ENCODE results near the gene DNAH14.
"Not testable (repeated sequence)": the region's sequence is repeated elsewhere in the genome, so short reads cannot be mapped to it uniquely, and the experiment has no call there.

The DNAH14 gene

DNA sequence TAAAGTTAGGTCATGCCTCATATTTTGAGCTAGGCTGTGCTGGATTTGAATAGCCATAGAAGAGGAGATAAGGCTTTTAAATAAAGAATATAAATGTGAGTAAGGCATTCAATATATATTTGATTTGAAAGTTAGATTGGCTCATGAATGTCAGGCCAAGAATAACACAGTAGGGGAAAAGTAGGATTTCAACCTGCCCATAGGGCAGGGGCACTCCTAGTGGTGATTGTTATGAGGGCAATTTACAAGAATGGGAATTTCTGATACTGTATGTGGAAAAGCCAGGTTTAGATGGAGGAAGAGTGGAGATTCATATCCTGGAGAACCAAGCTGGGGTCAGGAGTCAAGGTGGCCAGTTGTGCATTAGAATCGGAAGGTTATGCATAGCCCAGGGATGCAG, 74.9 kb downstream of the DNAH14 start:
- no peak for DNase-seq

DNA sequence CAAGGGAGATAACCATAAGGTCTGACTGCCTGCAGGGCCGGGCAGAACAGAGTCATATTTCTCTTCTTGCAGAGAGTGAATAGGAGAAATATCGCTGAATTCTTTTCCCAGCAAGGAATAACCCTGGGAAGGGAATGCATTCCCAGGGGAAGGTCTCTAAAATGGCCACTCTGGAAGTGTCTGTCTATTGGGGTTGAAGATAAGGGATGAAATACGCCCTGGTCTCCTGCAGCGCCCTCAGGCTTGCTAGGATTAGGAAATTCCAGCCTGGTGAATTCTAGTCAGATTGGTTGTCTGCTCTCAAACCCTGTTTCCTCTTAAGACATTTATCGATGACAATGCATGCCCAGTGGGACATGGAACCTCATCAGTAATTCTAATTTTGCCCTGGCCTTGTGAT, 76.9 kb downstream of the DNAH14 start:
- DNase-seq = not testable (repeated sequence)

DNA sequence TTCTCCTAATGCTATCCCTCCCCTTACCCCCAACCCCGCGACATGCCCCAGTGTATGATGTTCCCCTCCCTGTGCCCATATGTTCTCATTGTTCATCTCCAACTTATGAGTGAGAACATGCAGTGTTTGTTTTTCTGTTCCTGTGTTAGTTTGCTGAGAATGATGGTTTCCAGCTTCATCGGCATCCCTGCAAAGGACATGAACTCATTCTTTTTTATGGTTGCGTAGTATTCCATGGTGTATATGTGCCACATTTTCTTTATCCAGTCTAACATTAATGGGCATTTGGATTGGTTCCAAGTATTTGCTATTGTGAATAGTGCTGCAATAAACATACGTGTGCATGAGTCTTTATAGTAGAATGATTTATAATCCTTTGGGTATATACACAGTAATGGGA, 78.6 kb downstream of the DNAH14 start:
- not testable (repeated sequence) for DNase-seq

DNA sequence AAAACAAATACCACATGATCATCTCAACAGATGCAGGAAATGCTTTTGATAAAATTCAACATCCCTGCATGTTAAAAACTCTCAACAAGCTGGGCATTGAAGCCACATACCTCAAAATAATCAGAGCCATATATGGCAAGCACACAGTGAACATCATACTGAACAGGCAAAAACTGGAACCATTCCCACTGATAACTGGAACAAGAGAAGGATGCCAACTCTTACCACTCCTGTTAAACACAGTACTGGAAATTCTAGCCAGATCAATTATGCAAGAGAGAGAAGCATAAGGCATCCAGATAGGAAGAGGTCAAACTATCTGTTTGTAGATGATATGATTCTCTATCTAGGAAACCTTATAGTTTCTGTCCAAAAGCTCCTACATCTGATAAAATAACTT, 91.6 kb downstream of the DNAH14 start:
- DNase-seq = no peak

DNA sequence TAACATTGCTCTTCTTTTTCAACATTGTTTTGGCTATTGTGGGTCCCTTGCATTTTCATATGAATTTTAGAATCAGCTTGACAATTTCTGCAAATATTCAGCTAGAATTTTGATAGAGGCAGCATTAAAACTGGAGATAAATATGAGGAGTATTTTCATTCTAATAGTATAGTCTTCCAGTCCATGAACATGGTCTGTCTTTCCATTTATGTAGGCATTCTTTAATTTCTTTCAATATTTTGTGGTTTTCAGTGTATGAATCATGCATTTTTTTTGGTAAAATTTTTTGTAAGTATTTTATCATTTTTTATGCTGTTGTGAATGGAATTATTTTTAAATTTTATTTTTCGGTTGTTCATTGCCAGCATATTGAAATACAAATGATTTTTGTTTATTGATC, 97.2 kb downstream of the DNAH14 start:
- no peak for DNase-seq

DNA sequence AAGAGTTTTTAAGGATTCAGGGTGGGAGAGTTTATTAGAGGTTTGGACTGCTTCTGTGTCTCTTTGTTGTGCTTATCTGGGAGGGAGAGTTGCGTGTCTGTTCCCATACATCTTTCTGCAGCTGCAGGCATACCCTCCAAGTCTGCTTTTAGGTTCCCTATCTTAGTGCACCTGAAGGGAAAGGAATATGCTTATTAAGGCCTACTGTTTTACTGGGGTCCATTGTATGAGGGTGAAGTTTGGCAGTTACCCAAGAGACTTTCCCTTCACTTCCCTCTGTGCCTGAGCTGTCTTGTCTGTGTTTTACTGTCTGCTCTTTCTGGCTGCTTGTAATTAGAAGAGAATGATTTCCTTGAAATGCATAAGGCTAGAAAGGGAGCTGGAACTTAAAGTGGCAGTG, 107.0 kb downstream of the DNAH14 start:
- DNase-seq = not testable (repeated sequence)

DNA sequence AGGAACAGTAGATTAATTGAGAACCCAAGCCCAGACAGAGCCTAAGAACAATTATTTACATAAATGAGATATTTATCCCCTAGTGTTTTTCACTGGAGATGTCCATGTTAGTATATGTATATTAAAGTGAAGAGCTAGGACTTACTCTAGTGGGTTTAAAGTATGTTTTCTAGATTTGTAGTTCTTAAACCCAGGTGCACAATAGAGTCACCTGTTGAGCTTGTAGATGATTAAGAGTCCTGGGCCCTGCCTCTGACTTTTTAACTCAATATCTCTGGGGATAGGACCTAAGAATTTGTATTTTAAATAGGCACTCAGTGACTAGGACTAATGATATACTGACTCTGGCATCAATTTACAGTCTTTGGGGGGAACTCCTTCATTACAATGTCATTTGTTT, 112.8 kb downstream of the DNAH14 start:
- DNase-seq = no peak

DNA sequence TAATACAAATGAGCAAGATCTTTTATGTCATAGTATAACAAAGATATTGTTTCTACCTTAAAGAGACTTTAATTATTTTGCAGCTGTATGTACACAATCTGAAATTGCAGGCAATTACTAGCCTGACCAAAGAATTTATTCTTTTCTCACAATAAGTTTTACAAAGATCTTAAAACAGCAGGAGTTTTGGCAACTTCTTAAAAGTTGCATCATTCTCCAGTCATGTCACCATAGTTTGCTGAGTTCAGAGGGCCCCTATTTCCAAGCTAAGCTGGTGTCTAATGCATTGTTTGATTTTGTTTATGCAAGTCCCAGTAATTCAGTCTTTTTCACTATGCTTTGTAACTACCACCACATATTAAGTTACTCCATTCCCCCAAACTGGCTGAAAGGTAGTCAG, 114.8 kb downstream of the DNAH14 start:
- DNase-seq = no peak

DNA sequence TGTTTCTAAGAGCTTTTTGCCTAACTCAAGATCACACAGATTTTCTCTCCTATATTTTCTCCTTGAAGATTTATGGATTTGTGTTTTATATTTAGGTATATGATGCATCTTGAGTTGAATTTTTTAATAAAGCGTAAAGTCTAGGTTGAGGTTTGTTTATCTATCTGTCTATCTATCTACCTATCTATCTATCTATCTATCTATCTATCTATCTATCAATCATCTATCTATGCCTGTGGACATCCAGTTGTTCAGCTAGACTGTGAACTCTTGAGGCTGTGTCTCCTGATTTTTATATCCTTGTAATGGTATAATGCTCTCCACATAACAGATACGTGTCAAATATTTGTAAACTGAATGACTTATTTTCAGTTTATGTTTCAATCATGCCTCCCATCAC, 120.1 kb downstream of the DNAH14 start:
- no peak for DNase-seq

DNA sequence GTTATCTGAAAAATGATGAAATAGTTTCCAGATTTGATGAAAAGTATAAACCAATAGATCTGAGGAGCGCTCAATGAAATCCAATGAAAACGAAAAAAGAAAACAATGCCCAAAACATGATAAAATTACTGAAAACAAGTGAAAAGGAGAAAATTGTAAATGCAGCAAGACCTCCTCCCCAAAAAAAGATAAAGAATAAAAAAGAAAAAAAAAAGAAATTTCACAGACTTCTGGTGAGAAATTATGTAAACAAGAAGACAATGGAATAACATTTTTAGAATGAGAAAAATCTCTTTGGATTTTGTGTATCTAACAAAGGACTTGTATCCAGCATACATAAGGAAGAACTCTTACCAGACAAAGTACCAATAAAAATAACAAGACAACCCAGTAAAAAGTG, 134.2 kb downstream of the DNAH14 start:
- no peak for DNase-seq

DNA sequence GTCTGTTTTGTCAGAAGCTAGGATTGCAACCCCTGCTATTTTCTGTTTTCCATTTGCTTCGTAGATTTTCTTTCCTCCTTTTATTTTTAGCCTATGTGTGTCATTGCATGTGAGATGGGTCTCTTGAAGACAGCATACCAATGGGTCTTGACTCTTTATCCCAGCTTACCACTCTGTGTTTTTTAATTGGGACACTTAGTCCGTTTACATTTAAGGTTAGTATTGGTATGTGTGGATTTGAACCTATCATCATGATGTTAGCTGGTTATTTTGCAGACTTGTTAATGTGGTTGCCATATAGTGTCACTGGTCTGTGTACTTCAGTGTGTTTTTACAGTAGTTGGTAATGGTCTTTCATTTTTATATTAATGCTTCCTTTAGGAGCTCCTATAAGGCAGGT, 141.5 kb downstream of the DNAH14 start:
- no peak for DNase-seq

DNA sequence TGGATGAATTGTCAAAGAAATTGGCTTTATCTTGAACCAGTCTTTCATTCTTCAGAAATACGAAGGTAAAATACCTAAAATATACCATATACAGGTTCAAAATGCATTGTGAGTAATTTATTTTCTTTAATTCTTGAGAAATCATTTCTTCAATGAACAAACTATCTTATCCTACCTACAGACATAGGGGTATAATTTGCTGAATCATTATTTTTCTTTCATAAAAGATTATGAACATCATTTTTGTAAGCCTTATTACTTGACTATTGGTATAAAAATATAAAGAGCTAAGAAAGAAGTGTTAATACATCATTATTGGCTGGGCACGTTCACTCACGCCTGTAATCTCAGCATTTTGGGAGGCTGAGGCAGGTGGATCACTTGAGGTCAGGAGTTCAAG, 167.7 kb downstream of the DNAH14 start:
- no peak for DNase-seq

DNA sequence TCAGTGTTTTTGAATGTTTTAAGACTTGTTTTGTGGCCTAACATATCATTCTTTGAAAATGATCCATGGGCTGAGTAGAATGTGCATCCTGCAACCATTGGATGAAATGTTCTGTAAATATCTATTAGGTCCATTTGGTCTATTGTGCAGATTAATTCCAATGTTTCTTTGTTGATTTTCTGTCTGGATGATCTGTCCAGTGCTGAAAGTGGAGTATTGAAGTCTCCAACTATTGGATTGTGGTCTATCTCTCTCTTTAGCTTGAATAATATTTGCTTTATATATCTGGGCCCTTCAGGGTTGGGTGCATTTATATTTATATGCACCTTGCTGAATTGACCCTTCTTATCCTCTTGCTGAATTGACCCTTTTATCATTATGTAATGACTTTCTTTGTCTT, 181.5 kb downstream of the DNAH14 start:
- DNase-seq = no peak

DNA sequence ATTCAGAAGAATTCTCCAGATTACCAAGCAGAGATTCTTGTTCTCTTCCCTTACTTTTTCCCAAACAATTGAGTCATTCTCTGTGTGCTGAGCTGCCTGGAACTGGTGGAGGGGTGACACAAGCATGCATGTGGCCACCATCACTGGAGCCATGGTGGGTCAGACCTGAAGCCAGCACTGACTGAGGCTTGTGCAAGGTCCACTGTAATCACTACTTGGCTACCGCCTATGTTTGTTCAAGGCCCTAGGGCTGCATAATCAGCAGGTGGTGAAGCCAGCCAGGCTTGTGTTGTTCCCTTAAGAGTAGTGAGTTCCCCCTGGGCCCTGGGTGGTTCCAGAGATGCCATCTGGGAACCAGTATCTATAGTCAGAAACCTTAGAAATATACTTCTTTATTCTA, 183.8 kb downstream of the DNAH14 start:
- no peak for DNase-seq

DNA sequence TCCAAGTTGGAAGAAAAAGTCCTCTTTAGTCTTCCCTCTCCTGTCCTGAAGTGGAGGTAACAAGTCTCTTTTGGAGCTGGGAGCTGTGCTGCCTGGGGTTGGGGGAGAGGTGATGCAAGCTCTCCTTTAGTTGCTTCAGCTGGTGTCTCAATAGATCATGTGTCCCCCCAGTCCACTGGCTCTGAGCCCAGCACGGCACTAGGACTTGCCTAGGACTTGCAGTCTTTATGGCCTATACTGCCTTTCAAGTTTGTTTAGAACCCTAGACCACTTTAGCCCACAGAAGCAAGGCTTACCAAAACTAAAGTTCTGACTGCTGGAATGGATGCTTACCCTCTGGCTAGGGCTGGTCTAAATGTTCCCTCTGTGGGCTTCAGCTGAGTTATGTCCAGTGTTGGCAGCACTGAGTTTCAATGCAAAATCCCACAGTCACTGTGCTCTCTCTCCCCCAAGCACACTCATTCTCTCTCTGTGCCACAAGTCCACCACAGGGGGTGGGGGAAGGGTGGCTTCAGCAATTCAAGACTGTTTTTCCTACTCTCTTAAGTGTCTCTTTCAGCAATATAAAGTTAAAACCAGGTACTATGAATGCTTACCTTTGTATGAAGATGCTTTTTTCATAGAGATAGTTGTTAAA, 185.0 kb downstream of the DNAH14 start:
- no peak for DNase-seq

DNA sequence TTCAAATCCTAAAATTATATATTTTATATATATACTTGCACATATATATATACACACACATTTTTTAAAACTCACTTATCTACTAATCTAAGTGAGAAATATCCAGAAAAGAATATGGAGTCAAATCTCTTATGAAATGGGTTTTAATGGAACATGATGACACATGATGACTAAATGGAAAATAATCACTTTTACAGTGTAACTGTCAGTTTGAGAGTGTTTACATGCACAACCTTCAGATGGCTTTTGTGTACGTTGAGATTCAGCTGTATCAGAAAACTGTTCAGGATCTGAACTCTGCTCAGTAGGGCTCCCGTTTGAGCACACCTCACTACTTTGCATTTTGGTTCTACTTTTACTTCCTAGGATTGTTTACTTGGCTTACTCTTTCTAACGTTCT, 189.8 kb downstream of the DNAH14 start:
- DNase-seq = no peak

DNA sequence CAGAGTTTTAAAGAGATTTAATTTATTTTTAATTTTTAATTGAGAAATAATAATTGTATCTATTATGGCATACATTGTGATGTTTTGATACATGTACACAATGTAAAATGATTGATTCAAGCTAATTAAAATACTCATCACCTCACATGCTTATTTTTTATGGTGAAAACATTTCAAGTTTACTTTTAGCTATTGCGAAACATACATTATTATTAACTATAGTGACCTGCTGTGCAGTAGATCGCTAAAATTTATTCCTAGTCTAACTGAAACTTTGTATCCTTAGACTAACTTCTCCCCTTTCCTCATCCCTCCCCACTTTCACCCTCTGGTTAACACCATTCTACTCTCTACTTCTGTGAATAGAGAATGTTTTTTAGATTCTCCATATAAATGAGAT, 191.6 kb downstream of the DNAH14 start:
- DNase-seq = no peak

DNA sequence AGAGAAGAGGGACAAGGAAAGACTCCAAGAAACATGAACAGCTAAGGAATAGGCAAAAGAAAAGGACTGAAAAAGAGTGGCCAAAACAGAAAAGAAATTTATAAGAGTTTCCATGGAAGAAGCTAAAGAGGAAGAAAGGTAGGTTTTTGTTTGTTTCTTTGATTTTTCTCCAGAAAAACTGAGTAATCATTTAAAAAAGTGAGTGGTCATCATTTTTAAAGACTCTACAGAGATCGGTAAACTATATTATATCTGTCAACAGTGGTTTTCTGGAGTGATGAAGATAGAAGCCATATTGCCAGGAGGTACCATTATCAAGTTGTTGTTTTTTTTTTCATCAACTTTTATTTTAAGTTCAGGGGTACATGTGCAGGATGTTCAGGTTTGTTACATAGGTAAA, 202.4 kb downstream of the DNAH14 start:
- no peak for DNase-seq

DNA sequence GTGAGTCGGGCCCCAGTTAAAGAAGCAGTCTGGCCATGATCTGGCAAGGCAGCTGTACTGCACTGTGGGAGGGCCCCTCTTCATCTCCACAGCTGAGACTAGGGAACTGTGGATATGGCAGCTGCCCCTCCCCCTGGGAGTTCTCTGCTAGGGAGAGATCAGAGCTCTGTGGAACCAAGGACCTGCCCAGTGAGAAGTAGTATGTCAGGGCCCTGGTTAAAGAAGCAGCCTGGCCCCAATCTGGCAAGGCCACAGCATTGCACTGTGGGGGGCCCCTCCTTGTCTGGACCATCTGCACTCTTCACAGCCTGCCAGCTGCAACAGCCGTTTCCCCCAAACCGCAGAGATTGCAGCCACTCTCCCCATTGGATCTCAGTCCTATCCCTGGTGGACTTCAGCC, 208.5 kb downstream of the DNAH14 start:
- no peak for DNase-seq

DNA sequence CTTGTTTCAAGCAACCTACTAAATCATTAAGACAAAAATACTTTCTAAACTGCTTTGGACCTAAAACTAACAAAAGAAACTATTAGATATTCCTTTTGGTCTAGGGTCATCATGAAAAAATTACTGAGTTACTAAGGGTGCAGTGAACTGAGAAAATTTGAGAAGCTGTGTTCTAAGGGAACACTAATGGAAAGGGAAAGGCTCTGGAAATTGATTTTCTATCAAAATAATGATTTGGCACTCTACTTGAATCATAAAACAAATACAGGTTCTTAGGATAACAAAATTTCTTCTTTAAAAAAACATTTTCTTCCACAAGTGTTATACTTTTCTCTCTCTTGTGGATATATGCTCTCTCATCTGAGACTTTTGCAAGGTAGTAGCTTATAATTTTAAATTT, 213.5 kb downstream of the DNAH14 start:
- no peak for DNase-seq

DNA sequence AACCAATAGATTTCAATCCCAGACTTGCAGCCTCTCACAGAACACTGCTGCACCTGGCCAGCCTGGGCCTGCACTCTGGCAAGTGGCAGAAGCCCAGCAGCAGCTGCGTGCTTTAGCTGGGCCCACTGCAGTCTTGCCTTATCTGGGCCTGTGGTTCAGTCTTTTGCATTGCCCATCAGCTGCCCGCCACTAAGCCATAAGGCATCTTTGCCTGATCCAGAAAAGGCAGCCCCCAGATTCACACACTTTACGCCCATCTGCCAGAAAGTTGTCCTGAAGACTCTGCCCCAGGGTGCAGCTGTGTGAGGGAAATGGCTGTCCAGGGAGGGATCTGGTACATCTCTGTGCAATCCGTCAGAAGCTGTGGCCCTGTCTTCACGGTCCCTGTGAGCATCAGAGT, 217.0 kb downstream of the DNAH14 start:
- no peak for DNase-seq

DNA sequence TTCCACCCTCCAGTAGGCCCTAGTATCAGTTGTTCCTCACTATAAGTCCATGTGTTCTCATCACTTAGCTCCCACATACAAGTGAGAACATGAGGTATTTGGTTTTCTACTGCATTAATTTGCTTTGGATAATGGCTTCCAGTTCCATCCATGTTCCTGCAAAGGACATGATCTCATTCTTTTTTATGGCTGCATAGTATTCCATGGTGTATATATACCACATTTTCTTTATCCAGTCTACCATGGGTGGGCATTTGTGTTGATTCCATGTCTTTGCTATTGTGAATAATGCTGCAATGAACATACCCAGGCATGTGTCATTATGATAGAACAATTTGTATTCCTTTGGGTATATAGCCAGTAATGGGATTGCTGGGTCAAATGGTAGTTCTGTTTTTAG, 218.3 kb downstream of the DNAH14 start:
- DNase-seq = not testable (repeated sequence)

DNA sequence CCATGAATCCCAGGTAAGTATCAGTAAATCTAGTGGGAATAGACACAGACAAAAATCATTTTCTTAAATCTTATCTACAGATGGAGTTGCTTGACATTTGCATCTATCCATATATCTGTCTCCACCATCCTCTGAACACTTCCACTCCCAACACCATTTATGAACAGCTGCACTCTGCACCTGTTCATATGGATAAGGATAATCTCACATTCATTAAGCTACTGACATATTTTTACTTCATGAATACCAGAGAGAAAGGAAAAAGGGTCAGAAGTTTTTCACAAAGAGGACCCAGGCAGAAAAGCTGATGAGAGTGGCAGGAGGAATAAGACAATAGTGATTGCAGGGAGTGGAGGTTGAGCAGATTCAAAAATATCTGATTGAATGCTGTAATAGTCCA, 222.6 kb downstream of the DNAH14 start:
- no peak for DNase-seq

DNA sequence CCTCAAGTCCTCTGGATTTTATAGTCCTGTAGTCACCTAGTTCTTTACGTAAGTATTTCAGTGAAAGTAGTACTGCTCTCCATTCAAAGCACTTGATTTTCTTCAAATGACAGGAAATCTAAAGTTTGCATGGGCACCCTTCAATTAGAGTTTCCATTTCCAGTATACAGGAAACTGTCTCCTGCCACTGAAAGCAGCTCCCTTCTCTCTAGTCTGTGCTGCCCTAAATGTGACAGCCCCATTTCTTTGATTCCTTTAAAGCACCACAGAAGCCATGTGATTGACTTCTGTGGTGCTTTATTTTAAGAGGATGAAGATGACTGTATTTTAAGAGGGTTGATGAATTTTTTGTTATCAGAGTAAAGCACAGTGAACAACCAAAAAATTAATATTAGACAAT, 226.1 kb downstream of the DNAH14 start:
- DNase-seq = no peak

DNA sequence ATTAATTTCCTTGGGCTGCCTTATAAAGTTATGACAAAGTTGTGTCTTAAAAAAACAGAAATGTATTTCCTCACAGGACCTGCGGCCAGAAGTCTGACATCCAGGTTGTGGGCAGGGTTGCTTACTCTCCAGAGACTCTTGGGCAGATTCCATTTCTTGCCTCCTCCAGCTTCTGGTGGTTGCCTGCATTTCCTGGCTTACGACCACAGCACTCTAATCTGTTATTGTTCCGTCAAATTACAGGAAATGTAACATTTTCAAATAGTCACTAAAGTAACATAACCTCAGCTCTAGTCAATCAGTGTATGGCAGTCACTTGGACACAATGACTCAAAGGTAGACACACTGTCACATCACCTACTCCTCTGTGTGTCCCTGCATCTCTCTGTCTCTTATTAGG, 226.8 kb downstream of the DNAH14 start:
- no peak for DNase-seq

DNA sequence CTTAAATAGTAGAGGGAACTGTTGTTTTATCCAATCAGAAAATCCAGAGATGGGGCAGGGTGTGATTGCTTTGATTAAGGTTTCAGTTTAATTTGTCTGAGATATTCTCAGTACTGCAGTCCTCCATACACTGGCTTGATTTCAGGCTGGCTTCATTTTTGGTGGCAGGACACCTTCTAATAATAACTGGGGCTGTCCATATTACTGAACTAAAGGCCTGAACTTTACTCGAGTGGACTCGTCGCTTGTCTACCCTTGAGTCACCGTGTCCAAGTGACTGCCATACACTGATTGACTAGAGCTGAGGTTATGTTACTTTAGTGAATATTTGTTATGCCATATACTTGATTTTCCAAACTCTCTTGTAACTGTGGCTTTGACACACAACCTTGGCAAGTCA, 228.8 kb downstream of the DNAH14 start:
- no peak for DNase-seq
